Thymus (tissue), 14 donors: ENCODE results near the gene ASF1A. TPM values are rescaled to one million over a fixed set of nuclear protein-coding genes. Genes with fewer than 3 reads are reported as not detected.

Experiments used
- DNase-seq, 9 donors: peaks; one replicate each; pipeline ENCODE4 v3.0.0-alpha.2; 2013; ENCODE audit warnings: low spot score in 9 of 9, low read depth in 6 of 9, missing footprints in 1 of 9
- H3K27ac ChIP-seq, 2 donors: one replicate each; pipeline ENCODE4 v1.5.1; 2013; ENCODE audit warnings: control low read depth in 1 of 2, low read depth in 1 of 2, low read length in 1 of 2, mild to moderate bottlenecking in 1 of 2, moderate library complexity in 1 of 2
- H3K27me3 ChIP-seq, 2 donors: one replicate each; pipeline ENCODE4 v1.5.1; 2013; ENCODE audit warnings: low read length in 1 of 2; ENCODE audit not compliant: control insufficient read depth in 2 of 2, insufficient read depth in 1 of 2
- H3K36me3 ChIP-seq, 2 donors: one replicate each; pipeline ENCODE4 v1.5.1; 2013; ENCODE audit warnings: low read length in 1 of 2, mild to moderate bottlenecking in 1 of 2, moderate library complexity in 1 of 2; ENCODE audit not compliant: control insufficient read depth in 2 of 2, insufficient read depth in 2 of 2
- H3K4me1 ChIP-seq, 2 donors: one replicate each; pipeline ENCODE4 v1.5.1; 2013; ENCODE audit warnings: low read length in 2 of 2; ENCODE audit not compliant: control insufficient read depth in 2 of 2, insufficient read depth in 2 of 2
- H3K4me3 ChIP-seq, 2 donors: one replicate each; pipeline ENCODE4 v1.5.1; 2013; ENCODE audit warnings: low read length in 2 of 2, control low read depth in 1 of 2, mild to moderate bottlenecking in 1 of 2
- H3K9me3 ChIP-seq, 2 donors: one replicate each; pipeline ENCODE4 v1.5.1; 2013; ENCODE audit warnings: low read length in 1 of 2, mild to moderate bottlenecking in 1 of 2; ENCODE audit not compliant: control insufficient read depth in 2 of 2, insufficient read depth in 1 of 2
- WGBS: extraction: QIAGEN DNeasy Blood & Tissue Kit; methylation state at CpG from one replicate; pipeline ENCODE4 v1.1.7; 2013; 5-methylcytosine and 5-hydroxymethylcytosine counted together
- long read RNA-seq, 10 donors: transcript quantifications; one replicate each; lab custom pipeline, GENCODE V29; 2026
- polyA plus RNA-seq: library from polyadenylated mRNA; stranded (reverse); fragments of 200-250 nt; gene quantifications from one replicate; pipeline ENCODE4 v1.2.3, GENCODE V29; 2013
- total RNA-seq: library from RNA; stranded (reverse); fragments of 120-200 nt; gene quantifications from one replicate; pipeline ENCODE4 v1.2.4, GENCODE V29; 2013
- donor health status: healthy.

ASF1A gene
- total RNA-seq (41.4 TPM), polyA plus RNA-seq (39.8 TPM)
- long read RNA-seq, donor 1, partial matches to known transcripts: 0 of 4 reads
- long read RNA-seq, donor 1, other reads (novel, unspliced or antisense): 0 of 4 reads
- long read RNA-seq, donor 2: 0 reads
- long read RNA-seq, donor 3, transcript ASF1A-201 (4 exons, 2,362 nt): major isoform, 46 of 59 reads
- long read RNA-seq, donor 3, partial matches to known transcripts: 11 of 59 reads
- long read RNA-seq, donor 3, other reads (novel, unspliced or antisense): 0 of 59 reads
- long read RNA-seq, donor 4, transcript ASF1A-201 (4 exons, 2,362 nt): major isoform, 25 of 26 reads
- long read RNA-seq, donor 4, partial matches to known transcripts: 0 of 26 reads
- long read RNA-seq, donor 4, other reads (novel, unspliced or antisense): 0 of 26 reads
- long read RNA-seq, donor 5, transcript ASF1A-201 (4 exons, 2,362 nt): major isoform, 60 of 67 reads
- long read RNA-seq, donor 5, partial matches to known transcripts: 0 of 67 reads
- long read RNA-seq, donor 5, other reads (novel, unspliced or antisense): 6 of 67 reads
- long read RNA-seq, donor 6, transcript ASF1A-201 (4 exons, 2,362 nt): major isoform, 28 of 29 reads
- long read RNA-seq, donor 6, partial matches to known transcripts: 0 of 29 reads
- long read RNA-seq, donor 6, other reads (novel, unspliced or antisense): 0 of 29 reads
- long read RNA-seq, donor 7, transcript ASF1A-201 (4 exons, 2,362 nt): major isoform, 62 of 67 reads
- long read RNA-seq, donor 7, partial matches to known transcripts: 0 of 67 reads
- long read RNA-seq, donor 7, other reads (novel, unspliced or antisense): 5 of 67 reads
- long read RNA-seq, donor 8, transcript ASF1A-201 (4 exons, 2,362 nt): major isoform, 18 of 19 reads
- long read RNA-seq, donor 8, partial matches to known transcripts: 0 of 19 reads
- long read RNA-seq, donor 8, other reads (novel, unspliced or antisense): 0 of 19 reads
- long read RNA-seq, donor 9, transcript ASF1A-201 (4 exons, 2,362 nt): major isoform, 25 of 25 reads
- long read RNA-seq, donor 9, partial matches to known transcripts: 0 of 25 reads
- long read RNA-seq, donor 9, other reads (novel, unspliced or antisense): 0 of 25 reads
- long read RNA-seq, donor 10, transcript ASF1A-201 (4 exons, 2,362 nt): major isoform, 36 of 42 reads
- long read RNA-seq, donor 10, partial matches to known transcripts: 0 of 42 reads
- long read RNA-seq, donor 10, other reads (novel, unspliced or antisense): 5 of 42 reads

DNA sequence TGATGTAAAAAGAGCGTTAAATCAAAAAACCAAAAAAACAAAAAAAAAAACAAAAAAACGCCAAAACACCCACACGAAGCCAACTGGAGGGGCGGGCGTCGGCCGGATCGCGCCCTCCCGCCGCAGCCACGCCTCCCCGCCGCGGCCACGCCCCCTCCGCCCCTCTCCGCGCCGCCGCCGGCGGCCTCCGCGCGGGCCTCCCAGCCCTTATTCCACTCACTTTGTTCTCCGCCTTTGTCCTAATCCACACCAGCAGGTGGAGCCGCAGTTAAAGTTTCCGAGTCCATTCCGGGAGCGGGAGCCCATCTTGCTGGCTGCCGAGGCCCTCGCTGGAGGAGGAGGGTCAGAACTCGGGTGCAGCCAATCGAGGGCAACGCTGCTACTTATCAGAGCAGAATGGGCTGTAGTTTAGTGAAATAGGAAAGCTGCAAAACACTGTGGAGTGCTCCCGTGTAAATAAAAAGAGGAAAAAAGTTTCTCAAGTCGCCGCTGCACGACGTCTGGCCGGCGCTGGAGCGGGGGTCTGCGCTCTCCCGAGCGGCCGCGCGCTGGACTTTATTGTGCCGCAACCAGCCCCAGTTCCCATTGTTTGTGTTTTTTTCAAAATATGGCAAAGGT is at the start of gene ASF1A:
TSS of gene ASF1A (plus strand) at position 346 of the 618 bp plus-strand sequence. CDS start at position 608, 262 bp downstream.
- H3K9me3 ChIP-seq: no peaks in the 10 kb centered on the region
- peak within 1 kb of the TSS; percentile 93 for H3K4me3 ChIP-seq
- peak; percentile 92 to 99 (median 97) for DNase-seq
- peaks cover 0 to 14% of the 10 kb centered on the region in 2 donors for H3K36me3 ChIP-seq
- no peaks in the 10 kb centered on the region for H3K27me3 ChIP-seq
- peaks cover 10 to 15% of the 10 kb centered on the region in 2 donors for H3K4me1 ChIP-seq
- peak within 1 kb of the TSS; percentile 98 to 100 for H3K27ac ChIP-seq
- under 1% methylated on average over 51 of the region's 51 CpGs for WGBS

GRCh38 chr6:118844915-118845314 is 49.0 kb upstream of the ASF1A start:
- no peak overlapping the region for H3K27ac ChIP-seq
- H3K4me1 ChIP-seq: no peaks in the 10 kb centered on the region
- H3K36me3 ChIP-seq: no peaks in the 10 kb centered on the region
- no peaks in the 10 kb centered on the region for H3K27me3 ChIP-seq
- 93% methylated on average over 3 of the region's 3 CpGs for WGBS
- H3K9me3 ChIP-seq: peaks cover under 1 to 1% of the 10 kb centered on the region in 2 donors
- no peak overlapping the region for H3K4me3 ChIP-seq
- no peak for DNase-seq

DNA sequence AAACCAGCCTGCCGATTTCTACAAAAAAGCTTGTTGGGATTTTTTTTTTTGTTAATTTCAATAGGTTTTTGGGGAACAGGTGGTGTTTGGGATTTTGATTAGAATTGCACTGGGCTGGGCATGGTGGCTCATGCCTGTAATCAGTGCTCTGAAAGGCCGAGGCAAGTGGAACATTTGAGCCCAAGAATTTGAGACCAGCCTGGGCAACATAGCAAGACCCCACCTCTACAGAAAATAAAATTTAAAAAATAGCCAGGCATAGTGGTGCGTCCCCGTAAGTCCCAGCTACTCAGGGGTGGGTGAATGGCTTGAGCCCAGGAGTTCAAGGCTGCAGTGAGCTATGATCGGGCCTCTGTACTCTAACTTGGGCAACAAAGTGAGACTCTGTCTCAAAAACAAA is 40.5 kb upstream of the ASF1A start:
- Histone ChIP-seq H3K9me3 (no peaks in the 10 kb centered on the region), H3K36me3 (no peaks in the 10 kb centered on the region), H3K4me3 (no peak overlapping the region), H3K4me1 (no peaks in the 10 kb centered on the region), H3K27me3 (no peaks in the 10 kb centered on the region), H3K27ac (no peak overlapping the region)
- DNase-seq: no peak
- WGBS: 98% methylated on average over 5 of the region's 5 CpGs

- Histone ChIP-seq H3K36me3 (peaks cover 0 to 8% of the 10 kb centered on the region in 2 donors), H3K4me1 (no peaks in the 10 kb centered on the region), H3K9me3 (peaks cover 0 to 6% of the 10 kb centered on the region in 2 donors), H3K27me3 (no peaks in the 10 kb centered on the region), H3K4me3 (no peak overlapping the region), H3K27ac (no peak overlapping the region)
- WGBS: 98% methylated on average over 4 of the region's 4 CpGs
- DNase-seq: no peak
Measured at GRCh38 chr6:118856301-118856700, 37.7 kb upstream of the ASF1A start.

DNA sequence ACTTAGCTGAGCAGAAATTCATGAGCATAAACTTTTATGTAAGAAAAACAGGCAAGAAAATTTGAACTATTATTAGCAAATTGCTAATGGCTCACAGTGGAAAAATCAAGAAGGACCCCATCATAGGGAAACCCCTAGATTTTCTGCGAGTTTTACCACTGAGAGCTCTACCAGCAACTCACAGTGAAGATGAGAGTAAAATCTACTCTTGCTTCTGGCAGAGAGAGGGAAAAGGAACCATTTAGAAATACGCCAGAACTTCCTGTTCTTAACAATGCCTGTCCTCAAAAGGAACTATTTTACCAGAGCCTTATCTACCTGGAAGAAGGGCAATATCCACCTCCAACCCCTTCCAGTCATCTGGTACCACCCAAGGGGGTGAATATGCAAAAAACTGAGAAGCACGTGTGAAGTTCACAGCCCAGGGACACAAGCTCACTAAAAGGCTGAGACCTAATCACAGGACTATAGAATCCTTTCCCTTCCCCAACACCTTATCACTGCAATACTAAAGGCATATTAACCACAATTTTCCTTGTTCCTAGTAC is 34.4 kb upstream of the ASF1A start:
- Histone ChIP-seq H3K27ac (no peak overlapping the region), H3K36me3 (peaks cover 0 to 21% of the 10 kb centered on the region in 2 donors), H3K4me1 (peaks cover 2 to 4% of the 10 kb centered on the region in 2 donors), H3K27me3 (no peaks in the 10 kb centered on the region), H3K4me3 (no peak overlapping the region), H3K9me3 (peaks cover 2 to 15% of the 10 kb centered on the region in 2 donors)
- DNase-seq: no peak
- WGBS: 83% methylated on average over 3 of the region's 3 CpGs

DNA sequence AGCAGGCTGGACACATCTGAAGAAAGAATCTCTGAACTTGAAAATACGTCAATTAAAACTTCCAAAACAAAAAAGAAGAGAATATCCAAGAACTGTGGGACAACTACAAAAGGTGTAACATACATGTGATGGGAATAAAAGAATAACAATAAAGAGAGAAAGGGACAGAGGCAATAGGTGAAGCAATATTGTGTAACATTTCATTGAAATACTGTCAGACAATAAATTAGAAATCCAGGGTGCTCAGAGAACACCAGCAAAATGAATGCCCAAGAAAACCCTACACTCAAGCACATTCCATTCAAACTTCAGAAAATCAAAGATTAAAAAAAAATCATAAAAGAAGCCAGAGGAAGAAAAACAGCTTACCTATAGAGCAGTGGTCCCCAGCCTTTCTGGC is 33.6 kb upstream of the ASF1A start:
- 100% methylated on average over 1 of the region's 1 CpG for WGBS
- no peak overlapping the region for H3K4me3 ChIP-seq
- DNase-seq: no peak
- H3K36me3 ChIP-seq: peaks cover 0 to 21% of the 10 kb centered on the region in 2 donors
- H3K9me3 ChIP-seq: peaks cover 2 to 15% of the 10 kb centered on the region in 2 donors
- no peaks in the 10 kb centered on the region for H3K27me3 ChIP-seq
- peaks cover 5 to 10% of the 10 kb centered on the region in 2 donors for H3K4me1 ChIP-seq
- H3K27ac ChIP-seq: no peak overlapping the region

GRCh38 chr6:118860880-118861279 is 33.1 kb upstream of the ASF1A start:
- Histone ChIP-seq H3K27ac (no peak overlapping the region), H3K4me1 (peaks cover 5 to 11% of the 10 kb centered on the region in 2 donors), H3K27me3 (no peaks in the 10 kb centered on the region), H3K4me3 (no peak overlapping the region), H3K36me3 (peaks cover 0 to 21% of the 10 kb centered on the region in 2 donors), H3K9me3 (peaks cover 2 to 15% of the 10 kb centered on the region in 2 donors)
- DNase-seq: no peak
- WGBS: 98% methylated on average over 10 of the region's 10 CpGs

DNA sequence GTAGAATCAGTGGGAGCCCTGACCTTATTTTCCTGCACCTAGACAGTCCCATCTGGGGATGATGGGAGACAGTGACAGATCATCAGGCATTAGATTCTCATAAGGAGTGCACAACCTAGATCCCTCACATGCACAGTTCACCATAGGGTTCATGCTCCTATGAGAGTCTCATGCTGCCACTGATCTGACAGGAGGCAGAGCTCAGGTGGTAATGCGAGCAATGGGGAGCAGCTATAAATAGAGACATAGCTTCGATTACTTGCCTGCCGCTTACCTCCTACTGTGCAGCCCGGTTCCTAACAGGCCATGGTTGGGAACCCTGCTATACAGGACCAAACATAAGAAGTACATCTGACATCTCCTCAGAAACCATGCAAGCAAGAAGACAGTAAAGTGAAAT is 31.5 kb upstream of the ASF1A start:
- H3K4me3 ChIP-seq: no peak overlapping the region
- 99% methylated on average over 4 of the region's 4 CpGs for WGBS
- peaks cover 5 to 11% of the 10 kb centered on the region in 2 donors for H3K4me1 ChIP-seq
- H3K27ac ChIP-seq: no peak overlapping the region
- DNase-seq: no peak
- peaks cover 0 to 21% of the 10 kb centered on the region in 2 donors for H3K36me3 ChIP-seq
- peaks cover 2 to 15% of the 10 kb centered on the region in 2 donors for H3K9me3 ChIP-seq
- no peaks in the 10 kb centered on the region for H3K27me3 ChIP-seq
